ENCODE measurements around the gene MOB4.
"Not testable (repeated sequence)": the region's sequence is repeated elsewhere in the genome, so short reads cannot be mapped to it uniquely, and the experiment has no call there.

The MOB4 gene

GRCh38 chr2:197515739-197516392 is at the start of gene MOB4:
Gene MOB4 (plus strand): TSS chr2:197516066. CDS start chr2:197516087, 21 bp downstream.
- H2AFZ ChIP-seq (ENCODE audit: low read depth) = peak within 1 kb of the TSS; percentile 77
- peak within 1 kb of the TSS; percentile 82 for H3K9ac ChIP-seq
- peak within 1 kb of the TSS; percentile 81 for H3K4me3 ChIP-seq (IDR thresholded peaks at IDR 0.05; ENCODE audit: insufficient read depth, low read depth, low read length)
- H3K4me1 ChIP-seq (ENCODE audit: low read depth, poor library complexity, severe bottlenecking) = peaks cover 33% of the 10 kb centered on the region
- peaks cover 49% of the 10 kb centered on the region for H3K79me2 ChIP-seq (ENCODE audit: insufficient read depth, low read depth)
- H3K4me2 ChIP-seq = peak within 1 kb of the TSS; percentile 98
- peak within 1 kb of the TSS; percentile 94 for H3K27ac ChIP-seq
- H3K36me3 ChIP-seq (ENCODE audit: insufficient read depth) = no peaks in the 10 kb centered on the region
- H4K20me1 ChIP-seq (ENCODE audit: insufficient read depth) = no peaks in the 10 kb centered on the region
- TF ChIP-seq CTCF (conservative IDR thresholded peaks at IDR 0.05; ENCODE audit: low read depth, low read length) = no peak
- no peaks in the 10 kb centered on the region for H3K27me3 ChIP-seq (ENCODE audit: insufficient read depth, low read depth)

- Histone ChIP-seq H3K79me2 (ENCODE audit: insufficient read depth, low read depth) (no peaks in the 10 kb centered on the region), H3K27me3 (ENCODE audit: insufficient read depth, low read depth) (no peaks in the 10 kb centered on the region), H2AFZ (ENCODE audit: low read depth) (no peak overlapping the region), H3K9ac (no peak overlapping the region), H3K36me3 (ENCODE audit: insufficient read depth) (peaks cover 4% of the 10 kb centered on the region; the same call in 1 of the 2 replicates), H3K4me3 (IDR thresholded peaks at IDR 0.05; ENCODE audit: insufficient read depth, low read depth, low read length) (no peak overlapping the region), H3K4me2 (no peak overlapping the region), H3K27ac (no peak overlapping the region), H4K20me1 (ENCODE audit: insufficient read depth) (no peaks in the 10 kb centered on the region), H3K4me1 (ENCODE audit: low read depth, poor library complexity, severe bottlenecking) (peaks cover 9% of the 10 kb centered on the region)
- TF ChIP-seq CTCF (conservative IDR thresholded peaks at IDR 0.05; ENCODE audit: low read depth, low read length) = no peak
These were observed 43.7 kb upstream of the MOB4 start for GRCh38 chr2:197472166-197472565.

GRCh38 chr2:197477797-197478196 is 38.1 kb upstream of the MOB4 start:
- Histone ChIP-seq H3K4me3 (IDR thresholded peaks at IDR 0.05; ENCODE audit: insufficient read depth, low read depth, low read length) (no peak overlapping the region), H2AFZ (ENCODE audit: low read depth) (no peak overlapping the region), H3K4me2 (peak overlapping the region; percentile 64; the same call in 1 of the 2 replicates), H3K27me3 (ENCODE audit: insufficient read depth, low read depth) (no peaks in the 10 kb centered on the region), H4K20me1 (ENCODE audit: insufficient read depth) (no peaks in the 10 kb centered on the region; the same call in 1 of the 2 replicates), H3K79me2 (ENCODE audit: insufficient read depth, low read depth) (no peaks in the 10 kb centered on the region), H3K36me3 (ENCODE audit: insufficient read depth) (peaks cover 4% of the 10 kb centered on the region; the same call in 1 of the 2 replicates), H3K4me1 (ENCODE audit: low read depth, poor library complexity, severe bottlenecking) (peaks cover 37% of the 10 kb centered on the region), H3K27ac (peak overlapping the region; percentile 23; the same call in 1 of the 2 replicates), H3K9ac (no peak overlapping the region)
- TF ChIP-seq CTCF (conservative IDR thresholded peaks at IDR 0.05; ENCODE audit: low read depth, low read length) = no peak

- Histone ChIP-seq H3K27me3 (ENCODE audit: insufficient read depth, low read depth) (no peaks in the 10 kb centered on the region), H2AFZ (ENCODE audit: low read depth) (no peak overlapping the region), H3K4me3 (IDR thresholded peaks at IDR 0.05; ENCODE audit: insufficient read depth, low read depth, low read length) (no peak overlapping the region), H3K9ac (no peak overlapping the region), H3K27ac (no peak overlapping the region), H3K79me2 (ENCODE audit: insufficient read depth, low read depth) (no peaks in the 10 kb centered on the region), H3K4me1 (ENCODE audit: low read depth, poor library complexity, severe bottlenecking) (peaks cover 40% of the 10 kb centered on the region), H3K4me2 (no peak overlapping the region), H3K36me3 (ENCODE audit: insufficient read depth) (no peaks in the 10 kb centered on the region), H4K20me1 (ENCODE audit: insufficient read depth) (no peaks in the 10 kb centered on the region; the same call in 1 of the 2 replicates)
- TF ChIP-seq CTCF (conservative IDR thresholded peaks at IDR 0.05; ENCODE audit: low read depth, low read length) = no peak
These were observed 35.5 kb upstream of the MOB4 start for GRCh38 chr2:197480165-197481036.

GRCh38 chr2:197484248-197484647 is 31.6 kb upstream of the MOB4 start:
- not testable (repeated sequence) for H3K27ac ChIP-seq; H3K27me3 ChIP-seq (ENCODE audit: insufficient read depth, low read depth); H3K4me2 ChIP-seq; H3K4me3 ChIP-seq (IDR thresholded peaks at IDR 0.05; ENCODE audit: insufficient read depth, low read depth, low read length); H3K9ac ChIP-seq; H3K36me3 ChIP-seq (ENCODE audit: insufficient read depth); H4K20me1 ChIP-seq (ENCODE audit: insufficient read depth); H2AFZ ChIP-seq (ENCODE audit: low read depth)
- Histone ChIP-seq H3K79me2 (ENCODE audit: insufficient read depth, low read depth) (peaks cover 12% of the 10 kb centered on the region; the same call in 1 of the 2 replicates), H3K4me1 (ENCODE audit: low read depth, poor library complexity, severe bottlenecking) (peaks cover 29% of the 10 kb centered on the region)
